NCI-H2107 treated with DMSO at 0.1 percent for 48 hours (cell line): Measurements from ENCODE around the gene PDZD2.
"Not testable (repeated sequence)": the region's sequence is repeated elsewhere in the genome, so short reads cannot be mapped to it uniquely, and the experiment has no call there.

ENCODE experiments used
- DNase-seq: peaks from one replicate; lab custom pipeline; 2025; ENCODE audit not compliant: unreplicated experiment; lab: John Stamatoyannopoulos, UW

The PDZD2 gene

GRCh38 chr5:32029261-32029660 lies 390.3 kb downstream of the PDZD2 start:
- DNase-seq: no peak

- DNase-seq: no peak
Measured at GRCh38 chr5:32029781-32030180, 390.9 kb downstream of the PDZD2 start.

- no peak for DNase-seq
Measured at GRCh38 chr5:32030222-32030621, 391.3 kb downstream of the PDZD2 start.

GRCh38 chr5:32030686-32031085 lies 391.8 kb downstream of the PDZD2 start:
- no peak for DNase-seq

GRCh38 chr5:32031089-32031488 lies 392.2 kb downstream of the PDZD2 start:
- no peak for DNase-seq

GRCh38 chr5:32038523-32038922 lies 399.6 kb downstream of the PDZD2 start:
- no peak for DNase-seq

GRCh38 chr5:32039133-32039532 lies 400.2 kb downstream of the PDZD2 start:
- not testable (repeated sequence) for DNase-seq

GRCh38 chr5:32039601-32040000 lies 400.7 kb downstream of the PDZD2 start:
- not testable (repeated sequence) for DNase-seq

- not testable (repeated sequence) for DNase-seq
Measured at GRCh38 chr5:32040181-32040695, 401.3 kb downstream of the PDZD2 start.

GRCh38 chr5:32042551-32042961 lies 403.6 kb downstream of the PDZD2 start:
- no peak for DNase-seq

- DNase-seq: no peak
Measured at GRCh38 chr5:32043105-32043504, 404.2 kb downstream of the PDZD2 start.

- DNase-seq: no peak
Measured at GRCh38 chr5:32044434-32044833, 405.5 kb downstream of the PDZD2 start.

- DNase-seq: no peak
Measured at GRCh38 chr5:32044939-32045338, 406.0 kb downstream of the PDZD2 start.

- DNase-seq: no peak
Measured at GRCh38 chr5:32047056-32047455, 408.1 kb downstream of the PDZD2 start.

GRCh38 chr5:32051796-32052195 lies 412.9 kb downstream of the PDZD2 start:
- no peak for DNase-seq

GRCh38 chr5:32055891-32056866 lies 417.2 kb downstream of the PDZD2 start:
- no peak for DNase-seq

GRCh38 chr5:32057187-32058096 lies 418.5 kb downstream of the PDZD2 start:
- DNase-seq: no peak

GRCh38 chr5:32058101-32058500 lies 419.2 kb downstream of the PDZD2 start:
- DNase-seq: no peak

GRCh38 chr5:32058997-32059396 lies 420.1 kb downstream of the PDZD2 start:
- DNase-seq: no peak

GRCh38 chr5:32059761-32060530 lies 421.0 kb downstream of the PDZD2 start:
- no peak for DNase-seq

GRCh38 chr5:32061236-32061635 lies 422.3 kb downstream of the PDZD2 start:
- DNase-seq: no peak
